Measurements from ENCODE around the gene PAFAH2. TPM values are rescaled to one million over a fixed set of nuclear protein-coding genes. Genes with fewer than 3 reads are reported as not detected.

PAFAH2 gene
- total RNA-seq, 4 donors from 2014 or later = 11.8 to 23.0 (median 17.1) TPM

DNA sequence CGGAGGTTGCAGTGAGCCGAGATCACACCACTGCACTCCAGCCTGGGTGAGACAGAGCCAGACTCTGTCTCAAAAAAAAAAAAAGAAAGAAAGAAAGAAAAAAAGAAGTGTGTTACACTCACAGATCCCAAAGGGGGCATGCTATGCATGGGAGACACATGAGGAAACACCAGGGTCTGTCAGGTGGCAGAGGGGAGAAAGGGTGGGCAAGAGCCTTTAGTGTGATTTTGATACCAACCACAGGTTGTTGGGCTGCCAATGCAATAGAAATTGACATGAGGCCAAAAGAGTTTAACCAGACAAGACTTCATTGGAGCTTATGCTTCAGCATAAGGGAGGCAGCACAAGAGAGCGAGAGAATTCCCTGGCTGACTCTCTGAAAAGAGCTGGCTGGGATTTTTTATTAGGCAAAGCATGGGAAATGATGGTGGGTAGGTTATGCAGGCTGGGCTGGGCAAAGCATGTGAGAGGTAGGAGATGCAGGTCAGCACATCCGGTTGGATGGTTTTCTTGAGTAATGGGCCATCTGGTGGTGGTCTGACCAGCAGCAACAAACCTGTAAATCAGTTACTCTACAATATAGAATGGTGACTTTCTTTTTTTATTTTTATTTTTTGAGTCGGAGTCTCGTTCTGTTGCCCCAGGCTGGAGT, 12.1 kb upstream of the PAFAH2 start:
- intact Hi-C loops (cut with DNase I; ENCODE audit: low total_unique reads) = no loop called here
- no peak for TF ChIP-seq POLR2A (IDR thresholded peaks at IDR 0.05)
- TF ChIP-seq, protein P1, sequence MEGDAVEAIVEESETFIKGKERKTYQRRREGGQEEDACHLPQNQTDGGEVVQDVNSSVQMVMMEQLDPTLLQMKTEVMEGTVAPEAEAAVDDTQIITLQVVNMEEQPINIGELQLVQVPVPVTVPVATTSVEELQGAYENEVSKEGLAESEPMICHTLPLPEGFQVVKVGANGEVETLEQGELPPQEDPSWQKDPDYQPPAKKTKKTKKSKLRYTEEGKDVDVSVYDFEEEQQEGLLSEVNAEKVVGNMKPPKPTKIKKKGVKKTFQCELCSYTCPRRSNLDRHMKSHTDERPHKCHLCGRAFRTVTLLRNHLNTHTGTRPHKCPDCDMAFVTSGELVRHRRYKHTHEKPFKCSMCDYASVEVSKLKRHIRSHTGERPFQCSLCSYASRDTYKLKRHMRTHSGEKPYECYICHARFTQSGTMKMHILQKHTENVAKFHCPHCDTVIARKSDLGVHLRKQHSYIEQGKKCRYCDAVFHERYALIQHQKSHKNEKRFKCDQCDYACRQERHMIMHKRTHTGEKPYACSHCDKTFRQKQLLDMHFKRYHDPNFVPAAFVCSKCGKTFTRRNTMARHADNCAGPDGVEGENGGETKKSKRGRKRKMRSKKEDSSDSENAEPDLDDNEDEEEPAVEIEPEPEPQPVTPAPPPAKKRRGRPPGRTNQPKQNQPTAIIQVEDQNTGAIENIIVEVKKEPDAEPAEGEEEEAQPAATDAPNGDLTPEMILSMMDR (IDR thresholded peaks at IDR 0.05) = no peak

DNA sequence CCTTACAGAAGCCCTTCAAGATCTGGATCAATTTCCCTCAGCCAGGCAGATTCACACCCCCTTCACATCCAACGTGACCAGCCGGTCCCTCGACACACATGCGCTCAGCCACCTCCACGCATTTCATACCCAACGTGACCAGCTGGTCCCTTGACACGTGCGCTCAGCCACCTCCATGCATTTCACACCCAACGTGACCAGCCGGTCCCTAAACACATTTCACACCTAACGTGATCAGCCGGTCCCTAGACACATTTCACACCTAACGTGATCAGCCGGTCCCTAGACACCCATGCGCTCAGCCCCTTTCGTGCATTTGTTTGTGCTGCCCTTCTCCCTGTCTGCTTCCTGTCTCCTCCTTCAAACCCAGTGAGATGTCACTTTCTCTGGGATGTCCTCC, 8.8 kb upstream of the PAFAH2 start:
- H3K4me3 ChIP-seq (ENCODE audit: low read depth, poor library complexity, severe bottlenecking) = no peak overlapping the region
- intact Hi-C loops (cut with DNase I; ENCODE audit: low total_unique reads) = no loop called here
- no peak for TF ChIP-seq POLR2A (IDR thresholded peaks at IDR 0.05)
- TF ChIP-seq, protein P1 (IDR thresholded peaks at IDR 0.05) = no peak
- DNase-seq (ENCODE audit: low spot score in 2 of 2) = no peak
- 90 to 91% methylated on average over 16 of the region's 16 CpGs for WGBS, 2 donors

More for the DNA sequence above, 12.1 kb upstream of the PAFAH2 start:
- DNase-seq (ENCODE audit: low spot score in 2 of 2) = no peak
- WGBS, 2 donors = 51 to 56% methylated on average over 6 of the region's 6 CpGs
- H3K4me3 ChIP-seq (ENCODE audit: low read depth, poor library complexity, severe bottlenecking) = no peak overlapping the region

DNA sequence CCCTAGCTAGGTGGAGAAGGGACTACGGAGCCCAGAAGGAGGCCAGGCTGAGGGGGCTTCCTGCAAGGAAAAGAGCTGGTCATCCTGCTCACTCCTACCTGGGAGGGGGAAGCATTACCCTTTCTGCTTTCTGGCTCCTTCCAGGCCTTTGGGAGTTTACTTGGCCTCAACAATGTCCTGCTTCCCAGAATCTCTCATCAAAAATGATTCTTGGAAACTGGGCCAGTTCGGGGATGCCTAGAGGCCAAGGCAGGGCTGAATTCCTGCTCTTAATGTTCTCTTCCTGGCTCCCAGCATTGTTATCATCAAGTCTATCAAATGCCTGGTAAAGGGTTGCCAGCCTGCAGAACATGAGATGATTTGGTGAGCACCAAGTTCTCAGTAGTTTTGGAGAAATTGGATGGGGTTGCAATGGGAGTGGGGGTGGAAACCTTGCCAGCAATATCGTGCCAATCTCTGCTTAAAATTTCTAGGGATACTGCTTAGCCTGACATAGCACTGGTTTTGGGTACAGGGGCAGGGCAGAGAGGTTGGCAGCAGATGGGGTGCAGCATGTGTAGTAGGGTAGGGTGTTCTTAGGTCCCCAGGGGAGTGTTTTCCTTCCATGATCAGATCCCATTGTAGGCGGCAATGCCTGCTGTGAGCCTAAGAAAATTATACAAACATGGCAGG, 7.7 kb upstream of the PAFAH2 start:
- 30 to 44% methylated on average over 4 of the region's 4 CpGs for WGBS, 2 donors

DNA sequence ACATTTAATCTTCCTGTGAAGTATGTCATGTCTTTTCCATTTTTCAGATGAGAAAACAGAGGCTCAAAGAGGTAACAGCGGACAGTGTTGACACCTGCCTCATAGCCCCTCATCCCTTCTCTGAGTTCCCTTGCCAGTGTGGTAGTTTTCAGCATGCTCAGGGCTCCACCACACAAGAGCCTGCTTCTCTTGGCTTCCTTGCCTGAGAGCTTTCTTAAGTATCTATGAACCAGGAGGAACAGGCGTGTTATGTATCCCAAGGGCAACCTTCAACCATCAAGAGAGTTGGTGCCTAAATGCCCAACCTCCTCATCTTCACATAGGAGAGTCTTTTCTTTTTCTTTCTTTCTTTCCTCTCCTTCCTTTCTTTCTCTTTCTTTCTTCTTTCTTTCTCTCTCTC, 5.9 kb upstream of the PAFAH2 start:
- TF ChIP-seq POLR2A (IDR thresholded peaks at IDR 0.05) = no peak
- TF ChIP-seq, protein P1 (IDR thresholded peaks at IDR 0.05) = no peak
- intact Hi-C loops (cut with DNase I; ENCODE audit: low total_unique reads) = no loop called here
- no peak for DNase-seq (ENCODE audit: low spot score in 2 of 2)
- 62 to 76% methylated on average over 2 of the region's 2 CpGs for WGBS, 2 donors
- H3K4me3 ChIP-seq (ENCODE audit: low read depth, poor library complexity, severe bottlenecking) = no peak overlapping the region

More for the DNA sequence above, 7.7 kb upstream of the PAFAH2 start:
- intact Hi-C loops (cut with DNase I; ENCODE audit: low total_unique reads) = no loop called here
- H3K4me3 ChIP-seq (ENCODE audit: low read depth, poor library complexity, severe bottlenecking) = no peak overlapping the region
- no peak for TF ChIP-seq POLR2A (IDR thresholded peaks at IDR 0.05)
- TF ChIP-seq, protein P1 (IDR thresholded peaks at IDR 0.05) = no peak
- DNase-seq (ENCODE audit: low spot score in 2 of 2) = no peak

DNA sequence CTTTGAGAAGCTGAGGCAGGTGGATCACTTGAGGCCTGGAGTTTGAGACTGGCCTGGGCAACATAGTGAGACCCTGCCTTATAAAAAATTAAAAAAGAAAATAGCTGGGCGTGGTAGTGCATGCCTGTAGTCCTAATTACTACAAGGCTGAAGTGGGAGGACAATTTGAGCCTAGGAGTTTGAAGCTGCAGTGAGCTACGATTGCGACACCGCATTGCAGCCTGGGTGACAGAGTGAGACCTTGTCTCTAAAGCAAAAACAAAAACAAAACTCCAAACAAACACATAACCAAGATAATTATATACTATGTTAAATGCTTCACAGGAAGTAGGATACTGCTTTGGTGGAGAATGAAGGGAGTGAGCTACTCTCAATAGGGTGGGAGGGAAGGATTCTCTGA, 5.4 kb upstream of the PAFAH2 start:
- intact Hi-C loops (cut with DNase I; ENCODE audit: low total_unique reads) = no loop called here
- TF ChIP-seq, protein P1 (IDR thresholded peaks at IDR 0.05) = no peak
- TF ChIP-seq POLR2A (IDR thresholded peaks at IDR 0.05) = no peak
- H3K4me3 ChIP-seq (ENCODE audit: low read depth, poor library complexity, severe bottlenecking) = no peak overlapping the region
- WGBS, 2 donors = 72% methylated on average over 4 of the region's 4 CpGs
- no peak for DNase-seq (ENCODE audit: low spot score in 2 of 2)
